HG02678 (cell line): ENCODE results near the gene MAB21L2.

Experiments
- ATAC-seq: cut with Tn5 transposase; IDR thresholded peaks from one replicate; pipeline ENCODE4 v1.9.1; 2021; ENCODE audit warnings: mild to moderate bottlenecking, moderate library complexity; ENCODE audit not compliant: unreplicated experiment

The MAB21L2 gene

GRCh38 chr4:150600812-150601445 lies 19.0 kb downstream of the MAB21L2 start:
- ATAC-seq, result no peak

GRCh38 chr4:150609131-150609530 lies 27.2 kb downstream of the MAB21L2 start:
- ATAC-seq, result no peak

GRCh38 chr4:150619042-150619441 lies 37.1 kb downstream of the MAB21L2 start:
- ATAC-seq, result no peak

- ATAC-seq, result no peak
These were observed 42.1 kb downstream of the MAB21L2 start for GRCh38 chr4:150624055-150624454.

- ATAC-seq, result no peak
These were observed 43.1 kb downstream of the MAB21L2 start for GRCh38 chr4:150625033-150625432.

GRCh38 chr4:150628073-150628472 lies 46.1 kb downstream of the MAB21L2 start:
- ATAC-seq, result no peak

GRCh38 chr4:150632639-150633038 lies 50.7 kb downstream of the MAB21L2 start:
- no peak for ATAC-seq
